Coronary artery (tissue), 2 donors: ENCODE data around the gene SVOP.
A peak's percentile ranks its signal among the peaks of the same experiment; 100 is the strongest.
"Not testable (repeated sequence)": the region's sequence is repeated elsewhere in the genome, so short reads cannot be mapped to it uniquely, and the experiment has no call there.

Experiments
- DNase-seq: peaks from one replicate; pipeline ENCODE4 v3.0.0-alpha.2; 2017; ENCODE audit warnings: low spot score
- H3K27ac ChIP-seq, 2 donors: fragments of 200-600 bp; sonication (generic); one replicate each; pipeline ENCODE4 v1.5.1; 2016 to 2019
- H3K4me3 ChIP-seq: fragments of 200-600 bp; sonication (generic); 2 replicates; pipeline ENCODE4 v1.5.1; 2016; ENCODE audit warnings: mild to moderate bottlenecking, moderate library complexity
- TF ChIP-seq, protein P1 (sequence below): fragments of 200-600 bp; sonication (generic); IDR thresholded peaks from one replicate; pipeline ENCODE4 v1.5.1; 2019; ENCODE audit warnings: antibody characterized with exemption

SVOP gene

DNA sequence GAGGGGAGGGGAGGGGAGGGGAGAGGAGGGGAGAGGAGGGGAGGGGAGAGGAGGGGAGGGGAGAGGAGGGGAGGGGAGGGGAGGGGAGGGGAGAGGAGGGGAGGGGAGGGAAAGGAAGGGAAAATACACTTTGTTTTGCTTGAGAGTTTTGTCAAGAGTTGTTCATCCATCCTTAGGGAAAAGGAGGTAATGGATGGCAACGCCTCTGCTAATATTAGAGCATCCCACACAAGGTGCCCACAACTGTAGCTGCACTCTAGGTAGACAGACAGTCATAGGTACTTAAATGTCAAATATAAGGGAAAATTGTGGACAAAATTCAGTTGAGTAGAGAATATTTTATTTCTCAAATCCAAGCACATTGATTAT, 161.0 kb downstream of the SVOP start:
- DNase-seq = no peak
- peak overlapping the region in 1 of 2 donors; percentile 32 for H3K27ac ChIP-seq
- H3K4me3 ChIP-seq = no peak overlapping the region
- TF ChIP-seq, protein P1, sequence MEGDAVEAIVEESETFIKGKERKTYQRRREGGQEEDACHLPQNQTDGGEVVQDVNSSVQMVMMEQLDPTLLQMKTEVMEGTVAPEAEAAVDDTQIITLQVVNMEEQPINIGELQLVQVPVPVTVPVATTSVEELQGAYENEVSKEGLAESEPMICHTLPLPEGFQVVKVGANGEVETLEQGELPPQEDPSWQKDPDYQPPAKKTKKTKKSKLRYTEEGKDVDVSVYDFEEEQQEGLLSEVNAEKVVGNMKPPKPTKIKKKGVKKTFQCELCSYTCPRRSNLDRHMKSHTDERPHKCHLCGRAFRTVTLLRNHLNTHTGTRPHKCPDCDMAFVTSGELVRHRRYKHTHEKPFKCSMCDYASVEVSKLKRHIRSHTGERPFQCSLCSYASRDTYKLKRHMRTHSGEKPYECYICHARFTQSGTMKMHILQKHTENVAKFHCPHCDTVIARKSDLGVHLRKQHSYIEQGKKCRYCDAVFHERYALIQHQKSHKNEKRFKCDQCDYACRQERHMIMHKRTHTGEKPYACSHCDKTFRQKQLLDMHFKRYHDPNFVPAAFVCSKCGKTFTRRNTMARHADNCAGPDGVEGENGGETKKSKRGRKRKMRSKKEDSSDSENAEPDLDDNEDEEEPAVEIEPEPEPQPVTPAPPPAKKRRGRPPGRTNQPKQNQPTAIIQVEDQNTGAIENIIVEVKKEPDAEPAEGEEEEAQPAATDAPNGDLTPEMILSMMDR = no peak

DNA sequence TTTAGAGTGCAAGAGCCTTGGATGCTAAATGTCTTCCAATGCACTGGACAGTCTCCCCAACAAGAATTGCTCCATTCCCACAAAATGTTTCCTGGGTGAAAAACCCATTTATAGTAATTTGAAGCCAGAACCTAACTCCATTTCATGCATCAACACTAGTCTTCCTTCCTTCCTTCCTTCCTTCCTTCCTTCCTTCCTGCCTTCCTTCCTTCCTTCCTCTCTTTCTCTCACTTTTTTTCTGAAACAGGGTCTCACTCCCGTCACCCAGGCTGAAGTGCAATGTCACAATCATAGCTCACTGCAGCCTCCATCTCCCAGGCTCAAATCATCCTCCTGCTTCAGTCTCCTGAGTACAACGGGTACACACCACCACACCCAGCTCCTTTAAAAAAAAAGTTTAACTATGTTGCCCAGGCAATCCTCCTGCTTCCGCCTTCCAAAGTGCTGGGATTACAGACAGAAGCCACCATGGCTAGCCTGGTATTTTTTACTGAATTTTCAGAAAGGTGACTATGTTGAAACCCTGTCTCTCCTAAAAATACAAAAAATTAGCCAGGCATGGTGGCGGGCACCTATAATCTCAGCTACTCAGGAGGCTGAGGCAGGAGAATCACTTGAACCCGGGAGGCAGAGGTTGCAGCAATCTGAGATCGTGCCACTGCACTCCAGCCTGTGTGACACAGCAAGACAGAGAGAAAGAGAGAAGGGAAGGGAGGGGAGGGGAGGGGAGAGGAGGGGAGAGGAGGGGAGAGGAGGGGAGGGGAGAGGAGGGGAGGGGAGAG, 161.5 kb downstream of the SVOP start:
- not testable (repeated sequence) for DNase-seq
- H3K4me3 ChIP-seq = peak overlapping the region; percentile 98
- H3K27ac ChIP-seq = peak overlapping the region in 1 of 2 donors; percentile 99

DNA sequence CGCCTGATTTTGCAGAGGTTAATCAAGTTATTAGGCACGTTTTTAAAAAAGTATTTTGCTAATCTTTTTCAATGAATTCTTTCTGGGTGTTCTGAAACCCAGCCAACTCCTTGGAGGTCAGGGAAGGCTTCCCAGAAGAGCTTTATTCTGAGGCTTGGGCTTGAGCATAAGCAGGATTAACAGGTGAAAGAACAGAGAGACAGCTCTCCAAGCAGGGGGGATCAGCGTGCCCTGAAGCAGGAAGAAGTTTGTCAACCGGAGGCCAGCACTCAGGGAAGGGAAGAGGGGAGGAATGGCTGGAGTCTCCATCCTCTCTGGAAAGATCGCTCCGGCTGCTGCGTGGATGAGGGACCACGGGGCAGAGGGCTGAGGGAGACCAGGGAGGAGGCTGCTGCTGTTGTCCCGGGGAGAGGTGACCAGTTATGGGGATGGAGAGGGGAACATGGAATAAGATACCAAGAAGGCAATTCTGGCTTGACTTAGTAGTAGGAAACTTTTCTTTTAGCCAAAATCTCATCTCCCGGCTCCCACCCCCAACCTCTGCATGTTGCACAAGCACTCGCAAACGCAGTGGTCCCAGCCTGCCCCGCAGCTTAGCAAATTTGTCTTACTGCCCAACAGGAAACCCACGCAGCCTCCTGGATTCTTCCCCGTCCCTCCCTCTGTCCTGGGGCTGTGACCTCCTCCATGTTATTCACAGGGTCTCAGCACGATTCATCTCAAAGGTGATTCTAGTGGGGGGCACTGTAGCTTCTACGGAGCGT, 162.4 kb downstream of the SVOP start:
- TF ChIP-seq, protein P1 = no peak
- no peak for DNase-seq
- peak overlapping the region; percentile 98 for H3K4me3 ChIP-seq
- peak overlapping the region; percentile 60 to 99 for H3K27ac ChIP-seq
